Measurements from ENCODE around the gene MLXIPL.

DNA sequence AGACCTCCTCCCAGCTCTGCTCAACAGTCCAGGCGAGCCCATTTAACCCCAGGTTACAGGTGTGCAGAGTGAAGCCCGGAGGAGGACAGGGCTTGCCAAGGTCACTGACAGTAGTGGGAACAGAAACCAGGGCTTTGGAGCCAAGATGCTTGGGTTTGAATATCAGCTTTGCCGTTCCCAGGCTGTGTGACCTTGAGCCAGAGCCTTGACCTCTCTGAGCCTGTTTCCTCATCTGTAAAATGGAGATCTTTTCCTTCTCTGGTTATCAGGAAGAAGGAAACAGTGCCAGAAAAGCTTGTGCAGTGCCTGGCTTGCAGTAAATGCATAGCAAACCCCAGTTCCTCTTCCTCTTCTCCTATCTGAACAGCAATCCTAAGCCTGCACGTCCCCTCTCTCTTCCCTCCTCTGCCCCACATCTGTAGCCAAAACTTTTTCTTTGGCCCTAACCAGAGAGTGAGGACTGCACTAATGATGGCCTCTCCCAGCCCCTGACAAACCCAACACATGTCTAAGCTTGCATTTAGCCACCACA lies 21.4 kb upstream of the MLXIPL start:
- no peak for TF ChIP-seq CTCF (IDR thresholded peaks at IDR 0.05)
- TF ChIP-seq POLR2AphosphoS5 (IDR thresholded peaks at IDR 0.05): no peak
